B cell (primary cell): Measurements from ENCODE around the gene COL10A1. TPM values are rescaled to one million over a fixed set of nuclear protein-coding genes. Genes with fewer than 3 reads are reported as not detected.

Experiments
- polyA plus RNA-seq: library from polyadenylated mRNA; depleted of rRNA; stranded (reverse); fragments of >200 nt; gene quantifications from 2 replicates; pipeline ENCODE4 v1.2.3, GENCODE V29; 2012
- total RNA-seq, 2 donors: library from RNA; stranded (reverse); fragments of 120-200 nt in 1 of 2; gene quantifications; 1 replicate in 1 of 2; 2 replicates in 1 of 2; pipeline versions ENCODE4 v1.2.3 to v1.2.4, GENCODE V29; 2013 to 2022

The COL10A1 gene
- total and polyA plus RNA-seq, 2 donors (not counting 1 experiment from before 2014, with no cell fraction given) = not detected

Other genes starting within 250 kb of the COL10A1 start
- gene FRK, start 65.2 kb downstream of the COL10A1 start, total RNA-seq = 0.07 TPM in 2 replicates
- 0.01 TPM in 2 replicates for gene FRK, start 65.2 kb downstream of the COL10A1 start, polyA plus RNA-seq
- 54.2 and 54.8 TPM in 2 replicates for gene NT5DC1, start 25.3 kb downstream of the COL10A1 start, total RNA-seq
- gene NT5DC1, start 25.3 kb downstream of the COL10A1 start, polyA plus RNA-seq = 26.4 and 33.3 TPM in 2 replicates
- 20.5 and 20.6 TPM in 2 replicates for gene TSPYL4, start 127.9 kb upstream of the COL10A1 start, total RNA-seq
- gene TSPYL4, start 127.9 kb upstream of the COL10A1 start, polyA plus RNA-seq = 21.4 and 33.5 TPM in 2 replicates
- gene TSPYL1, start 153.8 kb upstream of the COL10A1 start, total RNA-seq = 98.9 and 101 TPM in 2 replicates
- gene TSPYL1, start 153.8 kb upstream of the COL10A1 start, polyA plus RNA-seq = 93.3 and 111 TPM in 2 replicates
- gene DSE, start 244.8 kb upstream of the COL10A1 start, total RNA-seq = 8.6 and 12.0 TPM in 2 replicates
- gene DSE, start 244.8 kb upstream of the COL10A1 start, polyA plus RNA-seq = 8.3 and 14.0 TPM in 2 replicates